C4-2B (cell line): ENCODE measurements around the gene PTPRT.

Experiments
- H3K27ac ChIP-seq: fragments of 450-650 bp; 2 replicates; pipeline ENCODE4 v1.5.1; 2017
- ZFX ChIP-seq: fragments of 450-650 bp; IDR thresholded peaks from 2 replicates; pipeline ENCODE4 v1.6.1; 2017
- TF ChIP-seq, protein P1 (sequence below): fragments of 450-650 bp; conservative IDR thresholded peaks from 2 replicates; pipeline ENCODE4 v1.5.1; 2017; ENCODE audit warnings: mild to moderate bottlenecking

The PTPRT gene

DNA sequence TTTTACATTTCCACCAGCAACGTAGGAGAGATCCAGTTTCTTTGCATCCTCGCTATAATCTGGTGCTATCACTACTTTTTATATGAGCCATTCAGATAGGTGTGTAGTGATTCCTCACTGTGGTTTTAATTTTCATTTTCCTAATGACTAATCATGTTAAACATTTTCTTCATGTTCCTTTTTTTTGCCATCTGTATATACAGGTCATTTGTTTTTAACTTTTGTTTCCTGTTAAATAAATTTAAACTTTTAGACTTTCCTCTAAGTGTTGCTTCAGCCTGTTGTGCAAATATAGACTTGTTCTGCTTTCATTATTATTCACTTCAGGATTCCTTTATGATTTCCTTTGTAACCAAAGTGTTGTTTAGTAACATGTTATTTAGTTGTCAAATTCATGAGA lies 697.4 kb downstream of the PTPRT start:
- TF ChIP-seq, protein P1, sequence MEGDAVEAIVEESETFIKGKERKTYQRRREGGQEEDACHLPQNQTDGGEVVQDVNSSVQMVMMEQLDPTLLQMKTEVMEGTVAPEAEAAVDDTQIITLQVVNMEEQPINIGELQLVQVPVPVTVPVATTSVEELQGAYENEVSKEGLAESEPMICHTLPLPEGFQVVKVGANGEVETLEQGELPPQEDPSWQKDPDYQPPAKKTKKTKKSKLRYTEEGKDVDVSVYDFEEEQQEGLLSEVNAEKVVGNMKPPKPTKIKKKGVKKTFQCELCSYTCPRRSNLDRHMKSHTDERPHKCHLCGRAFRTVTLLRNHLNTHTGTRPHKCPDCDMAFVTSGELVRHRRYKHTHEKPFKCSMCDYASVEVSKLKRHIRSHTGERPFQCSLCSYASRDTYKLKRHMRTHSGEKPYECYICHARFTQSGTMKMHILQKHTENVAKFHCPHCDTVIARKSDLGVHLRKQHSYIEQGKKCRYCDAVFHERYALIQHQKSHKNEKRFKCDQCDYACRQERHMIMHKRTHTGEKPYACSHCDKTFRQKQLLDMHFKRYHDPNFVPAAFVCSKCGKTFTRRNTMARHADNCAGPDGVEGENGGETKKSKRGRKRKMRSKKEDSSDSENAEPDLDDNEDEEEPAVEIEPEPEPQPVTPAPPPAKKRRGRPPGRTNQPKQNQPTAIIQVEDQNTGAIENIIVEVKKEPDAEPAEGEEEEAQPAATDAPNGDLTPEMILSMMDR: no peak
- TF ChIP-seq ZFX: no peak
- H3K27ac ChIP-seq: no peak overlapping the region

- no peak overlapping the region for H3K27ac ChIP-seq
- TF ChIP-seq, protein P1: no peak
- no peak for TF ChIP-seq ZFX
These were observed 704.1 kb downstream of the PTPRT start for GRCh38 chr20:42485556-42485955.

DNA sequence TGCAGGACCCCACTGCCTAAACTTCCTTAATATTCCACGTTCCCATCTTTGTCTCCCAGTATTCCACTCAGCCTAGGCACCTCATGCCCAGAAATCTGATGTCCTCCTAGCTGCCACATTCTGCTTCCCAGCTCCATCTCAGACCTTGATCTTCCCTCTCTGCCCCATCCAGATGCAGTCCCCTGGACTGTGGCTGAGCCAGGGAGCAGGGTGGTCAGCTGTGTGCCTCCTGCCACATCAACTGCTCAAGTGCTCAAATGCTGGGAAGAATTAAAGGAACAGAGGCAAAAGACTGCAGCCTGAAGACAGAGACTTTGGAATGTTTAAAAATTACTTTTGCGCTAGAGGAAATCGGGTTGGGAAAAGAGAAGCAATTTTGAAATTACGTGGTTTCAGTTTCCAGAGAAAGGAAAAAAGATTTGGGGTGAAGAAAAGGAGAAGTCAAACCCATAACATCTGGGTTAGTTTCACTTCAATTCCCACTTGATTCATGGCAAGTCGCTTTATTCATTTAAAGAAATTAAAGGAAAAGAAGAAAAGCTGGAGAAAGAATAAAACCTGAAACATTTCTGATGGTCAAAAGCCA lies 704.8 kb downstream of the PTPRT start:
- TF ChIP-seq ZFX: no peak
- TF ChIP-seq, protein P1: no peak
- no peak overlapping the region for H3K27ac ChIP-seq

GRCh38 chr20:42484335-42484734 lies 705.4 kb downstream of the PTPRT start:
- TF ChIP-seq, protein P1: no peak
- TF ChIP-seq ZFX: no peak
- H3K27ac ChIP-seq: no peak overlapping the region

- H3K27ac ChIP-seq: no peak overlapping the region
- no peak for TF ChIP-seq ZFX
- TF ChIP-seq, protein P1: peak; percentile 90
These were observed 705.9 kb downstream of the PTPRT start for GRCh38 chr20:42483730-42484303.

DNA sequence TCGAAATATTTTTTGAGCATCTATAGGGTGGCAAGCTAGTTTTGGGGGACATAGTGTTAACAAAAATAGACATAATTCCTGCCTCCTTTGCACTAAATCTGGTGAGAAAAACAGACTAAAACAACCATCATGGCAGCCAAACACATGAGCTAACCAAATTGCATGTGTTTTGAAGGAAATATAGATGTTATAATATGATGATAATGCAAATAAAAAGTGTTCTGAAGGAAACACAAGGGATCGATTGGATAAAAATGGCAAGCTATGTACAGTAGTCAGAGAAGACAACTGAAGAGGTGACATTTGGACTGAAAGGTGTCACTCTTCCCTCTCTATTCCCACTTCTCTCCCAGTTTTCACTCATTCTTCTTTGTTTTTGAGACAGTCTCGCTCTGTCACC lies 706.9 kb downstream of the PTPRT start:
- TF ChIP-seq ZFX: no peak
- TF ChIP-seq, protein P1: no peak
- no peak overlapping the region for H3K27ac ChIP-seq

GRCh38 chr20:42475773-42476172 lies 713.9 kb downstream of the PTPRT start:
- no peak overlapping the region for H3K27ac ChIP-seq
- TF ChIP-seq, protein P1: no peak
- no peak for TF ChIP-seq ZFX
